GM18951 (cell line): ENCODE data around the gene FGD4.

Experiments
- POLR2A ChIP-seq: IDR thresholded peaks from 4 replicates; pipeline ENCODE4 v1.6.1; 2011; ENCODE audit warnings: mild to moderate bottlenecking; ENCODE audit not compliant: insufficient read length, insufficient read depth; ENCODE audit errors: extremely low read depth
- in situ Hi-C: fragments of 300-500 bp; cut with MboI; formaldehyde crosslinking; loops from one replicate; pipeline ENCODE4 v1.12.0; 2022; ENCODE audit warnings: low sequenced_read_pairs, mixed read lengths, inconsistent platforms; ENCODE audit not compliant: unreplicated experiment

FGD4 gene

GRCh38 chr12:32688786-32689185 is 289.4 kb downstream of the FGD4 start:
- no peak for TF ChIP-seq POLR2A
- in situ Hi-C loops = loop anchor here (25.0 kb wide), 1 partner anchor 776 kb away; no protein-coding TSS in a partner anchor

DNA sequence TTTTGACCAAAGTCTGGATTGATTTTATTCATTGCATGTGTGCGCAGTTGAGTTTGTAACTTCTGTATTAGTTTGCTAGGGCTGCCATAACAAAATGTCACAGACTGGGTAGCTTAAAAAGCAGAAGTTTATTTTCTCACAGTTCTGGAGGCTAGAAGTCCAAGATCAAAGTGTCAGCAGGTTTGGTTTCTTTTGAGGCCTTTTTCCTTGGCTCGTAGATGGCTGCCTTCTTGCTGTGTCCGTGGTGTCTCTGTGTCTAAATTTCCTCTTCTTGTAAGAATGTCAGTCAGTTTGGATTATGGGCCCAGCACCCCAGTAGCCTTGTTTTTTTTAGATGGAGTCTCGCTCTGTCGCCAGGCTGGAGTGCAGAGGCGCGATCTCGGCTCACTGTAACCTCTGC is 291.6 kb downstream of the FGD4 start:
- in situ Hi-C loops = loop anchor here (25.0 kb wide), 1 partner anchor 779 kb away; no protein-coding TSS in a partner anchor
- no peak for TF ChIP-seq POLR2A

DNA sequence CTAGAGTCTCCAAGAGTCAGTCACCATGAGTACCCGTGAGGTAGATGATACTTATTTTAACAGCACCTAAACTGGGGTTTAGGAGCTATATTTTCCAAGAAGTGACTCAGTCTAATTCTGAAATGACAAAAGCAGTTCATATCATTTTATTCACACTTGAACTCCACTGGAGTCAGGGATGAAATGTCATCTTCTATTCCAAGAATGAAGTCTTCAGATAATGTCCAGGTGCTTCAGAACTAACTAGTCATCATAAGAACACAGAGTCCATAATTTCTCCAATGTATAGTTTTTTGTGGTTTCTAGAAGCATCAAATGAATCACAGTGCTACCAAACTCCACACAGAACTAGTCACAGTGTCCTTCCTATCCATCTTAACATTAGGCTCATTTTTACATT is 293.0 kb downstream of the FGD4 start:
- in situ Hi-C loops = loop anchor here (25.0 kb wide), 1 partner anchor 780 kb away; no protein-coding TSS in a partner anchor
- no peak for TF ChIP-seq POLR2A

DNA sequence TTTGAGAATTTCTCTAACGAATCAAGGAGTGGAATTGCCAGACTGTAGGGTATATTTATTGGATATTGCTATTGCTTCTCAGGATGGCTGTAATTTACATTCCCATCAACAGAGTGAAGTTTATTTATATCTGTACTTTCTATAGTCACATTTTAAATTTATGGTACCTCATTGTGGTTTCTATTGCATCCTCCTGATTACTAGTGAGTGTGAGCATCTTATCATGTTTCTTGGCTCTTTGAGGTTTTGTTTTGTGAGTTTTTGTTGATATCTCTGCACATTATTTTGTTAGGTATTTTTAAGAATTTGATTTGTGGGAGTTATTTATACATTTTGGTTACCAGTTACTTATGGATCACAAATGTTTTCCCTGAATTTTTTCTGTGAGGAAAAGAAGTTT is 293.7 kb downstream of the FGD4 start:
- no peak for TF ChIP-seq POLR2A

More for the DNA sequence above, 293.7 kb downstream of the FGD4 start:
- in situ Hi-C loops = loop anchor here (25.0 kb wide), 1 partner anchor 781 kb away; no protein-coding TSS in a partner anchor
